Uterus (tissue), 2 donors: ENCODE results near the gene ROBO2.

Source experiments
- POLR2A ChIP-seq, 2 donors: fragments of 450-650 bp; IDR thresholded peaks; one replicate each; pipeline ENCODE4 v1.6.1; 2016; ENCODE audit warnings: antibody characterized with exemption in 2 of 2, mild to moderate bottlenecking in 1 of 2, moderate library complexity in 1 of 2
- TF ChIP-seq, protein P1 (sequence below), 4 experiments: fragments of 200-600 bp in 2 of 4; fragments of 450-650 bp in 2 of 4; sonication (generic) in 2 of 4; IDR thresholded peaks; one replicate each; pipeline ENCODE4 v1.5.1; 2016 to 2019; ENCODE audit warnings: antibody characterized with exemption in 4 of 4, mild to moderate bottlenecking in 2 of 4, moderate library complexity in 1 of 4

DNA sequence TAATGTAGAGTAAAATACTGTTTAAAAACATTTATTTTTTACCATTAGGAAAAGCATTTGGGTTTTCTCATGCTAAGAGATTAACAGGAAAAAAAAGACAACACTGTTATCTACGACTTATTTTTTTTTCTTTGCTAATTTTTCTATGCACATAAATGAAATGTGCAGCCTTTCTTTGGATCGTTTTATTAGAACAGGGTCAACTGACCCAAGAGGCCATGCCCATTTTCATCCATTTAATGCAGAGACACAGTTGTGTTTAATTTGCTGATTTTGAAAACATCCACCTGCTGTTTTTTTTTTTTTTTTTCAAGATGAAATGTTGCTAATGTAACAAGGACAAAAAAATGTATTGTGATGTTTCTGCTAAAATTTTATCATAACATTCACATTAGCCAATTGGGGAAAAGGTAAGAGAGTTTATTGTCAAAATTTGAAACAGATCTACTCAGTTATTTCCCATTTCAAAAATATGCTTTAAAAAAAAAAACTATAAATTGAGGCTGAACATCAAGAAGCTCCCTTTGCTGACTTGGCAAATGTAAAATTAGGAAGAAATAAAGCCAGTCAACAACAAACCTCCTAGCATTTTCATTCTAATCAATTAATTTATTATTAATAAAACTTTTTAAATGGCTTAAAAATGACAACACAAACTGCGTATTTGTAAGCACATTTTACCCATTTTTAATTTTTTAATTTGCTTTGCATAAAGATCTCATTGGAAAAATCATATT is 485.2 kb downstream of the ROBO2 start:
- TF ChIP-seq, protein P1, sequence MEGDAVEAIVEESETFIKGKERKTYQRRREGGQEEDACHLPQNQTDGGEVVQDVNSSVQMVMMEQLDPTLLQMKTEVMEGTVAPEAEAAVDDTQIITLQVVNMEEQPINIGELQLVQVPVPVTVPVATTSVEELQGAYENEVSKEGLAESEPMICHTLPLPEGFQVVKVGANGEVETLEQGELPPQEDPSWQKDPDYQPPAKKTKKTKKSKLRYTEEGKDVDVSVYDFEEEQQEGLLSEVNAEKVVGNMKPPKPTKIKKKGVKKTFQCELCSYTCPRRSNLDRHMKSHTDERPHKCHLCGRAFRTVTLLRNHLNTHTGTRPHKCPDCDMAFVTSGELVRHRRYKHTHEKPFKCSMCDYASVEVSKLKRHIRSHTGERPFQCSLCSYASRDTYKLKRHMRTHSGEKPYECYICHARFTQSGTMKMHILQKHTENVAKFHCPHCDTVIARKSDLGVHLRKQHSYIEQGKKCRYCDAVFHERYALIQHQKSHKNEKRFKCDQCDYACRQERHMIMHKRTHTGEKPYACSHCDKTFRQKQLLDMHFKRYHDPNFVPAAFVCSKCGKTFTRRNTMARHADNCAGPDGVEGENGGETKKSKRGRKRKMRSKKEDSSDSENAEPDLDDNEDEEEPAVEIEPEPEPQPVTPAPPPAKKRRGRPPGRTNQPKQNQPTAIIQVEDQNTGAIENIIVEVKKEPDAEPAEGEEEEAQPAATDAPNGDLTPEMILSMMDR (IDR thresholded peaks at IDR 0.05) = no peak
- no peak for TF ChIP-seq POLR2A (IDR thresholded peaks at IDR 0.05)
